Neural progenitor cell (in vitro differentiated cells): ENCODE results near the gene DTD1. TPM values are rescaled to one million over a fixed set of nuclear protein-coding genes. Genes with fewer than 3 reads are reported as not detected.

Source experiments
- DNase-seq: peaks from one replicate; pipeline ENCODE4 v3.0.0-alpha.2; 2016; ENCODE audit warnings: low spot score
- H2AFZ ChIP-seq: fragments of 200-600 bp; sonication (generic); replicated peaks from 2 replicates; pipeline ENCODE4 v1.6.1; 2016; ENCODE audit warnings: antibody characterized with exemption
- H3F3A ChIP-seq: fragments of 200-600 bp; sonication (generic); 2 replicates; pipeline ENCODE4 v1.6.1; 2016; ENCODE audit warnings: antibody characterized with exemption, low read depth
- H3K27ac ChIP-seq: fragments of 200-600 bp; sonication (generic); 2 replicates; pipeline ENCODE4 v1.5.1; 2016; ENCODE audit warnings: mild to moderate bottlenecking
- H3K27me3 ChIP-seq: fragments of 200-600 bp; sonication (generic); 2 replicates; pipeline ENCODE4 v1.6.1; 2016; ENCODE audit warnings: mild to moderate bottlenecking, moderate library complexity
- H3K36me3 ChIP-seq: fragments of 200-600 bp; sonication (generic); 2 replicates; pipeline ENCODE4 v1.5.1; 2016
- H3K4me1 ChIP-seq: fragments of 200-600 bp; sonication (generic); 2 replicates; pipeline ENCODE4 v1.6.1; 2016; ENCODE audit warnings: mixed run types
- H3K4me2 ChIP-seq: fragments of 200-600 bp; sonication (generic); 2 replicates; pipeline ENCODE4 v1.6.1; 2016
- H3K4me3 ChIP-seq: fragments of 200-600 bp; sonication (generic); 2 replicates; pipeline ENCODE4 v1.5.1; 2016
- H3K79me2 ChIP-seq: fragments of 200-600 bp; sonication (generic); 2 replicates; pipeline ENCODE4 v1.6.1; 2016; ENCODE audit warnings: low read depth
- H3K9ac ChIP-seq: fragments of 200-600 bp; sonication (generic); 2 replicates; pipeline ENCODE4 v1.6.1; 2016
- H3K9me3 ChIP-seq: fragments of 200-600 bp; sonication (generic); 2 replicates; pipeline ENCODE4 v1.5.1; 2016; ENCODE audit warnings: low read depth
- H4K20me1 ChIP-seq: fragments of 200-600 bp; sonication (generic); 2 replicates; pipeline ENCODE4 v1.6.1; 2016; ENCODE audit warnings: low read depth
- H3K27ac Mint-ChIP-seq: 3 replicates; pipeline ENCODE4 v1.8.0; 2021; ENCODE audit warnings: mixed read lengths
- H3K27me3 Mint-ChIP-seq: 2 replicates; pipeline ENCODE4 v1.8.0; 2022; ENCODE audit warnings: low read depth, mild to moderate bottlenecking, inconsistent platforms, moderate library complexity, mixed read lengths; ENCODE audit not compliant: insufficient read depth
- H3K36me3 Mint-ChIP-seq: 3 replicates; pipeline ENCODE4 v1.8.0; 2021; ENCODE audit warnings: mixed read lengths
- H3K4me1 Mint-ChIP-seq: 3 replicates; pipeline ENCODE4 v1.8.0; 2021; ENCODE audit warnings: mixed read lengths
- H3K4me3 Mint-ChIP-seq: 3 replicates; pipeline ENCODE4 v1.8.0; 2021; ENCODE audit warnings: mild to moderate bottlenecking, moderate library complexity, mixed read lengths
- H3K9me3 Mint-ChIP-seq: 3 replicates; pipeline ENCODE4 v1.8.0; 2020; ENCODE audit warnings: mixed read lengths
- EZH2 ChIP-seq: fragments of 200-600 bp; sonication (generic); IDR thresholded peaks from 2 replicates; pipeline ENCODE4 v1.6.1; 2017; ENCODE audit warnings: antibody characterized with exemption, mild to moderate bottlenecking, moderate library complexity
- EZH2phosphoT487 ChIP-seq: fragments of 200-600 bp; sonication (generic); IDR thresholded peaks from 2 replicates; pipeline ENCODE4 v1.6.1; 2017; ENCODE audit warnings: antibody characterized with exemption
- total RNA-seq: library from RNA; depleted of rRNA; stranded (reverse); fragments of >200 nt; gene quantifications from 2 replicates; pipeline ENCODE4 v1.2.3, GENCODE V29; 2015; ENCODE audit warnings: low replicate concordance
- TF ChIP-seq, protein P1 (sequence below): fragments of 200-600 bp; sonication (generic); IDR thresholded peaks from 2 replicates; pipeline ENCODE4 v1.5.1; 2017; ENCODE audit warnings: antibody characterized with exemption, mild to moderate bottlenecking

DTD1 gene
- total RNA-seq, 1 donor from 2014 or later, result 92.6 TPM

DNA sequence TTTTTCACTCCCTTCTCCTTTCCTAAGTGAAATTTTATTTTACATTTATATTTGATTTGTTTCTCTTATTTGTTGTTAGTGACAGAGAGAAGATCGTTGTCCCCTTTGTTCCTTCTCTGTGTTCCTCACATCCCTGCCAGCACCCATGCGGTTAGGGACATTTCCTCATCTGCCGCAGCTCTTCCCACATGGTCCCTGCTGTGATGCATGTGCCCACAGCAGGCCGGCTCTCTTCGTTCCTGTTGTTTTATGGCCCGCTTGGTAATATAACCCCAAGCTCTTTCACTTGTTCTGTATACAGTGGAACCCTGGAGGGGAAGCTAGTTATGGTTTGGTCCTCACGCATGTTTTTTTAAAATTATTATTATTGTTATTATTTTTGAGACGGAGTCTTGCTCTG lies 23.6 kb downstream of the DTD1 start:
- no peaks in the 10 kb centered on the region for H3K9me3 ChIP-seq
- Mint-ChIP-seq H3K27ac (no peak overlapping the region), H3K36me3 (peaks cover 14% of the 10 kb centered on the region), H3K9me3 (peaks cover 2% of the 10 kb centered on the region), H3K4me3 (no peak overlapping the region), H3K27me3 (no peaks in the 10 kb centered on the region), H3K4me1 (no peaks in the 10 kb centered on the region)
- no peaks in the 10 kb centered on the region for H3K36me3 ChIP-seq
- no peak overlapping the region for H3K27ac ChIP-seq
- H3K79me2 ChIP-seq, result no peaks in the 10 kb centered on the region
- no peak for DNase-seq
- no peaks in the 10 kb centered on the region for H3F3A ChIP-seq
- TF ChIP-seq, protein P1, sequence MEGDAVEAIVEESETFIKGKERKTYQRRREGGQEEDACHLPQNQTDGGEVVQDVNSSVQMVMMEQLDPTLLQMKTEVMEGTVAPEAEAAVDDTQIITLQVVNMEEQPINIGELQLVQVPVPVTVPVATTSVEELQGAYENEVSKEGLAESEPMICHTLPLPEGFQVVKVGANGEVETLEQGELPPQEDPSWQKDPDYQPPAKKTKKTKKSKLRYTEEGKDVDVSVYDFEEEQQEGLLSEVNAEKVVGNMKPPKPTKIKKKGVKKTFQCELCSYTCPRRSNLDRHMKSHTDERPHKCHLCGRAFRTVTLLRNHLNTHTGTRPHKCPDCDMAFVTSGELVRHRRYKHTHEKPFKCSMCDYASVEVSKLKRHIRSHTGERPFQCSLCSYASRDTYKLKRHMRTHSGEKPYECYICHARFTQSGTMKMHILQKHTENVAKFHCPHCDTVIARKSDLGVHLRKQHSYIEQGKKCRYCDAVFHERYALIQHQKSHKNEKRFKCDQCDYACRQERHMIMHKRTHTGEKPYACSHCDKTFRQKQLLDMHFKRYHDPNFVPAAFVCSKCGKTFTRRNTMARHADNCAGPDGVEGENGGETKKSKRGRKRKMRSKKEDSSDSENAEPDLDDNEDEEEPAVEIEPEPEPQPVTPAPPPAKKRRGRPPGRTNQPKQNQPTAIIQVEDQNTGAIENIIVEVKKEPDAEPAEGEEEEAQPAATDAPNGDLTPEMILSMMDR, result no peak
- H3K27me3 ChIP-seq, result no peaks in the 10 kb centered on the region
- no peak overlapping the region for H3K4me2 ChIP-seq
- no peak overlapping the region for H2AFZ ChIP-seq
- no peak overlapping the region for H3K9ac ChIP-seq
- H4K20me1 ChIP-seq, result no peaks in the 10 kb centered on the region
- no peaks in the 10 kb centered on the region for H3K4me1 ChIP-seq
- H3K4me3 ChIP-seq, result no peak overlapping the region

DNA sequence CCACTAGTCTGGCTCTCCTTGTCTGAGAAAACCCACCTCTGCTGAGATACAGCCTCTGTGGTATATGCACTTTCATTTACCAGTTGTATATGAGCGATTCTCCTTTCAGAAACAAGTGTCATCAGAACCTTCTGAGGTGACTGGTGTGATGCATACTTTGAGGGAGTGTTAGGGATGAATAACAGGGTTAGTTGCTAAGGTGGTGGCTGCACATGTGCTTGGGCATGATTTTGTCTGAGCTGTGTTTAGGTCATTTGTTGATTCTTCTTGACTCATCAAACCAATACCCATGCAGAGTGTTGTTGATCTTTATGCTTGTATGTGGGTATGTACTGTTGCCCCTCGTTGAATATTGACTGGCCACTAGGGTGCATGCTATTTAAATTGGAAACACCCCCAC lies 25.7 kb downstream of the DTD1 start:
- Histone ChIP-seq H4K20me1 (no peaks in the 10 kb centered on the region), H3K4me2 (no peak overlapping the region), H3F3A (no peaks in the 10 kb centered on the region), H3K9me3 (no peaks in the 10 kb centered on the region), H3K4me1 (no peaks in the 10 kb centered on the region), H2AFZ (no peak overlapping the region), H3K27me3 (no peaks in the 10 kb centered on the region), H3K27ac (no peak overlapping the region), H3K9ac (no peak overlapping the region), H3K4me3 (no peak overlapping the region), H3K79me2 (no peaks in the 10 kb centered on the region), H3K36me3 (no peaks in the 10 kb centered on the region)
- H3K27me3 Mint-ChIP-seq, result no peaks in the 10 kb centered on the region
- DNase-seq, result no peak
- peaks cover 8% of the 10 kb centered on the region for H3K9me3 Mint-ChIP-seq
- peaks cover 24% of the 10 kb centered on the region for H3K36me3 Mint-ChIP-seq
- no peaks in the 10 kb centered on the region for H3K4me1 Mint-ChIP-seq
- H3K4me3 Mint-ChIP-seq, result no peak overlapping the region
- no peak overlapping the region for H3K27ac Mint-ChIP-seq
- TF ChIP-seq EZH2phosphoT487 (no peak), EZH2 (no peak)
- TF ChIP-seq, protein P1, result no peak

DNA sequence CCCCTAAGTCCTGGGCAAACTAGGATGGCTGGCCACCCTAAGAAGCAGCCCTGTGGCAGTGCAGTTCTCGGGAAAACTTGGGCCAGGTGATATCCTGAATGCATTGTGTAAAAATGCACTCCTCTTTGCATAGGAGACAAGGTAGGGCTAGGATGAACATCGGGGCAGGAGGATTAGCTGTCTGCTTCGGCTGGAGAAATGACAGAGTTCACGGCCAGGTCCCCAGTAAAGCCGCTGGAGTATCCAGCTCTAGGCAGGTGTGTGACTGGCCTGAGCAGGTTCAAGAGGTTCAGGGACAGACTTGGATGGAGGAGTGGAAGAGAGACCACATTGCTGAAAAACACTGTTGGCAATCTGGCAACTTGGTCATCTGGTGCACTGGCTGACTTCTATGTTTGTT lies 26.4 kb downstream of the DTD1 start:
- Mint-ChIP-seq H3K36me3 (peaks cover 24% of the 10 kb centered on the region), H3K4me3 (no peak overlapping the region), H3K27ac (no peak overlapping the region), H3K9me3 (peaks cover 8% of the 10 kb centered on the region), H3K4me1 (no peaks in the 10 kb centered on the region), H3K27me3 (no peaks in the 10 kb centered on the region)
- Histone ChIP-seq H3K27ac (no peak overlapping the region), H3K36me3 (no peaks in the 10 kb centered on the region), H3K4me1 (no peaks in the 10 kb centered on the region), H2AFZ (no peak overlapping the region), H3F3A (no peaks in the 10 kb centered on the region), H3K4me2 (no peak overlapping the region), H3K27me3 (no peaks in the 10 kb centered on the region), H3K79me2 (no peaks in the 10 kb centered on the region), H3K9me3 (no peaks in the 10 kb centered on the region), H3K9ac (no peak overlapping the region), H3K4me3 (no peak overlapping the region), H4K20me1 (no peaks in the 10 kb centered on the region)
- TF ChIP-seq EZH2phosphoT487 (no peak), EZH2 (no peak)
- TF ChIP-seq, protein P1, result no peak
- no peak for DNase-seq
